ENCODE results near the gene INPP5J.
"Not testable (repeated sequence)": the region's sequence is repeated elsewhere in the genome, so short reads cannot be mapped to it uniquely, and the experiment has no call there.

The INPP5J gene

GRCh38 chr22:31122532-31123291 is at the start of gene INPP5J:
Gene INPP5J, plus strand, starts transcription at chr22:31122966. Its CDS starts 49 bp downstream, at chr22:31123015.
- no peak for DNase-seq
- in situ Hi-C loops (cut with MboI; ENCODE audit: low pct_unique_long_range_greater_than_20kb, low sequenced_read_pairs) = no loop called here

GRCh38 chr22:31073125-31073524 is 49.6 kb upstream of the INPP5J start:
- DNase-seq; in situ Hi-C loops (cut with MboI; ENCODE audit: low pct_unique_long_range_greater_than_20kb, low sequenced_read_pairs): not testable (repeated sequence)

- in situ Hi-C loops (cut with MboI; ENCODE audit: low pct_unique_long_range_greater_than_20kb, low sequenced_read_pairs); DNase-seq: not testable (repeated sequence)
Observed at GRCh38 chr22:31073545-31074145, 49.1 kb upstream of the INPP5J start.

- DNase-seq = no peak
- in situ Hi-C loops (cut with MboI; ENCODE audit: low pct_unique_long_range_greater_than_20kb, low sequenced_read_pairs) = no loop called here
Observed at GRCh38 chr22:31075961-31076360, 46.8 kb upstream of the INPP5J start.

GRCh38 chr22:31077681-31078080 is 45.1 kb upstream of the INPP5J start:
- in situ Hi-C loops (cut with MboI; ENCODE audit: low pct_unique_long_range_greater_than_20kb, low sequenced_read_pairs) = no loop called here
- DNase-seq = no peak

- in situ Hi-C loops (cut with MboI; ENCODE audit: low pct_unique_long_range_greater_than_20kb, low sequenced_read_pairs) = not testable (repeated sequence)
Observed at GRCh38 chr22:31078389-31078788, 44.4 kb upstream of the INPP5J start.

GRCh38 chr22:31079095-31079642 is 43.6 kb upstream of the INPP5J start:
- in situ Hi-C loops (cut with MboI; ENCODE audit: low pct_unique_long_range_greater_than_20kb, low sequenced_read_pairs) = no loop called here
- DNase-seq = no peak

More at GRCh38 chr22:31078389-31078788, 44.4 kb upstream of the INPP5J start:
- not testable (repeated sequence) for DNase-seq

- no peak for DNase-seq
- in situ Hi-C loops (cut with MboI; ENCODE audit: low pct_unique_long_range_greater_than_20kb, low sequenced_read_pairs) = no loop called here
Observed at GRCh38 chr22:31080164-31080847, 42.5 kb upstream of the INPP5J start.

GRCh38 chr22:31080848-31081649 is 41.7 kb upstream of the INPP5J start, which contains the start of gene SMTN:
Gene SMTN, plus strand, starts transcription at chr22:31081318. Its CDS starts 1,941 bp downstream, at chr22:31083259.
- peak; percentile 93 for DNase-seq
- in situ Hi-C loops (cut with MboI; ENCODE audit: low pct_unique_long_range_greater_than_20kb, low sequenced_read_pairs) = no loop called here

- DNase-seq = no peak
- in situ Hi-C loops (cut with MboI; ENCODE audit: low pct_unique_long_range_greater_than_20kb, low sequenced_read_pairs) = no loop called here
Observed at GRCh38 chr22:31081963-31082605, 40.7 kb upstream of the INPP5J start.

GRCh38 chr22:31082606-31083376 is 40.0 kb upstream of the INPP5J start:
- in situ Hi-C loops (cut with MboI; ENCODE audit: low pct_unique_long_range_greater_than_20kb, low sequenced_read_pairs) = no loop called here
- peak; percentile 61 for DNase-seq

- no peak for DNase-seq
- in situ Hi-C loops (cut with MboI; ENCODE audit: low pct_unique_long_range_greater_than_20kb, low sequenced_read_pairs) = no loop called here
Observed at GRCh38 chr22:31083377-31083768, 39.4 kb upstream of the INPP5J start.

- in situ Hi-C loops (cut with MboI; ENCODE audit: low pct_unique_long_range_greater_than_20kb, low sequenced_read_pairs) = no loop called here
Observed at GRCh38 chr22:31083923-31084810, 38.6 kb upstream of the INPP5J start.

GRCh38 chr22:31084811-31085492 is 37.8 kb upstream of the INPP5J start:
- in situ Hi-C loops (cut with MboI; ENCODE audit: low pct_unique_long_range_greater_than_20kb, low sequenced_read_pairs) = no loop called here
- peak; percentile 80 for DNase-seq

More at GRCh38 chr22:31083923-31084810, 38.6 kb upstream of the INPP5J start:
- DNase-seq = peak; percentile 27

GRCh38 chr22:31085493-31085824 is 37.3 kb upstream of the INPP5J start:
- no peak for DNase-seq
- in situ Hi-C loops (cut with MboI; ENCODE audit: low pct_unique_long_range_greater_than_20kb, low sequenced_read_pairs) = no loop called here

- in situ Hi-C loops (cut with MboI; ENCODE audit: low pct_unique_long_range_greater_than_20kb, low sequenced_read_pairs) = no loop called here
Observed at GRCh38 chr22:31085928-31086327, 36.8 kb upstream of the INPP5J start.

More at GRCh38 chr22:31085928-31086327, 36.8 kb upstream of the INPP5J start:
- no peak for DNase-seq
